Panc1 (cell line): ENCODE data around the gene MFF. TPM values are rescaled to one million over a fixed set of nuclear protein-coding genes. Genes with fewer than 3 reads are reported as not detected.

Experiments
- ATAC-seq: fragments of 200-7000 bp; cut with Tn5 transposase; 2 replicates; pipeline ENCODE4 v1.9.1; 2020; ENCODE audit warnings: mild to moderate bottlenecking, moderate library complexity
- BruUV-seq: library from RNA; stranded (reverse); fragments of 400-500 nt; replicated peaks from 2 replicates; lab custom pipeline; 2021; lab: Mats Ljungman, UMichigan
- CTCF ChIA-PET: fragments of 300-600 bp; sonication (Branson Sonifier 250); formaldehyde crosslinking; loops from one replicate; lab custom pipeline; 2022; ENCODE audit warnings: antibody characterized with exemption; lab: Charles Lee
- POLR2A ChIA-PET: fragments of 300-600 bp; sonication (Branson Sonifier 250); formaldehyde crosslinking; loops from one replicate; lab custom pipeline; 2022; ENCODE audit warnings: antibody characterized with exemption; lab: Charles Lee
- DNase-seq: peaks from one replicate; pipeline ENCODE4 v3.0.0-alpha.2; 2010; ENCODE audit warnings: low read depth, low spot score
- H3K27ac ChIP-seq: 2 replicates; pipeline ENCODE4 v1.5.1; 2011; ENCODE audit warnings: mild to moderate bottlenecking, low read length, inconsistent platforms
- H3K27me3 ChIP-seq: fragments of 200-500 bp; sonication (Bioruptor generic); 2 replicates; pipeline ENCODE4 v1.6.0; 2014; ENCODE audit warnings: low read length, inconsistent platforms; ENCODE audit not compliant: control insufficient read depth, insufficient read depth
- H3K36me3 ChIP-seq: fragments of 200-500 bp; sonication (Bioruptor generic); 2 replicates; pipeline ENCODE4 v1.5.1; 2014; ENCODE audit warnings: inconsistent platforms, mild to moderate bottlenecking, low read length, moderate library complexity; ENCODE audit not compliant: control insufficient read depth, insufficient read depth
- H3K4me1 ChIP-seq: 2 replicates; pipeline ENCODE4 v1.5.1; 2011; ENCODE audit warnings: inconsistent platforms, mild to moderate bottlenecking, low read length, moderate library complexity; ENCODE audit not compliant: control insufficient read depth, insufficient read depth
- H3K4me3 ChIP-seq, 2 experiments: 2 replicates each; pipeline ENCODE4 v1.5.1; 2011 to 2012; ENCODE audit warnings: low read depth in 2 of 2, low read length in 2 of 2, mild to moderate bottlenecking in 2 of 2, inconsistent platforms in 1 of 2, moderate library complexity in 1 of 2
- H3K9me3 ChIP-seq: fragments of 200-500 bp; sonication (Bioruptor generic); 2 replicates; pipeline ENCODE4 v1.5.1; 2014; ENCODE audit warnings: low read depth, mild to moderate bottlenecking, inconsistent platforms, low read length, moderate library complexity; ENCODE audit not compliant: control insufficient read depth, insufficient read depth
- POLR2AphosphoS5 ChIP-seq: IDR thresholded peaks from 2 replicates; pipeline ENCODE4 v1.6.1; 2012; ENCODE audit warnings: mild to moderate bottlenecking, low read depth, low read length, moderate library complexity
- SIN3A ChIP-seq: IDR thresholded peaks from 2 replicates; pipeline ENCODE4 v1.6.1; 2012; ENCODE audit warnings: low read depth, mild to moderate bottlenecking, low read length, moderate library complexity, borderline replicate concordance; ENCODE audit not compliant: insufficient read depth
- TCF7L2 ChIP-seq: IDR thresholded peaks from 2 replicates; pipeline ENCODE4 v1.6.1; 2011; ENCODE audit warnings: mild to moderate bottlenecking, low read depth, low read length, inconsistent platforms
- in situ Hi-C: cut with HindIII; loops from 2 replicates; pipeline ENCODE4 v1.10.0; 2016; ENCODE audit warnings: low sequenced_read_pairs, low pct_unique_long_range_greater_than_20kb
- intact Hi-C: fragments of 100-400 bp; cut with micrococcal nuclease; formaldehyde crosslinking; loops from one replicate; pipeline ENCODE4 v1.10.0; 2022; ENCODE audit not compliant: unreplicated experiment
- total RNA-seq: library from RNA; stranded (reverse); gene quantifications from one replicate; pipeline ENCODE4 v1.2.1, GENCODE V29; 2021; ENCODE audit not compliant: unreplicated experiment
- TF ChIP-seq, protein P1 (sequence below): fragments of 450-650 bp; IDR thresholded peaks from 2 replicates; pipeline ENCODE4 v1.5.1; 2017; ENCODE audit warnings: mild to moderate bottlenecking
- TF ChIP-seq, protein P2 (sequence below), 2 experiments: IDR thresholded peaks; 2 replicates each; pipeline ENCODE4 v1.6.1; 2011 to 2012; ENCODE audit warnings: low read depth in 2 of 2, control low read depth in 1 of 2, low read length in 1 of 2, mild to moderate bottlenecking in 1 of 2, moderate library complexity in 1 of 2; ENCODE audit not compliant: insufficient read depth in 1 of 2

Gene MFF
- total RNA-seq, 1 experiment from 2014 or later, result 60.6 TPM

DNA sequence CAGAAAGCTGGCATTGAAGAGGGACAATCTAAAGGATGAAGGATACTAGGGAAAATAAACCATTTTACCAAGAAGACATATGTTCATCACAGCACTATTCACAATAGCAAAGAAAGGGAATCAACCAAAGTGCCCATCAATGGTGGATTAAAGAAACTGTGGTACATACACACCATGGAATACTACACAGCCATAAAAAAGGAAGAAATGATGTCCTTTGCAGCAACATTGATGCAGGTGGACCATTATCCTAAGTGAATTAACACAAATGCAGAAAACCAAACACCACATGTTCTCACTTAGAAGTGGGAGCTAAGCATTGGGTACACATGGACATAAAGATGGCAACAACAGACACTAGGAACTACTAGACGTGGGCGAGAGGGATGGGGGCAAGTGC lies 7.2 kb upstream of the MFF start:
- in situ Hi-C loops, result no loop called here
- CTCF ChIA-PET, result no interaction called here
- Histone ChIP-seq H3K27me3 (no peaks in the 10 kb centered on the region), H3K27ac (no peak overlapping the region), H3K36me3 (no peaks in the 10 kb centered on the region), H3K4me3 (no peak overlapping the region), H3K9me3 (no peaks in the 10 kb centered on the region; the same call in 1 of the 2 replicates), H3K4me1 (no peaks in the 10 kb centered on the region)
- ATAC-seq (no peak), DNase-seq (no peak)
- intact Hi-C loops, result no loop called here
- TF ChIP-seq, protein P1, sequence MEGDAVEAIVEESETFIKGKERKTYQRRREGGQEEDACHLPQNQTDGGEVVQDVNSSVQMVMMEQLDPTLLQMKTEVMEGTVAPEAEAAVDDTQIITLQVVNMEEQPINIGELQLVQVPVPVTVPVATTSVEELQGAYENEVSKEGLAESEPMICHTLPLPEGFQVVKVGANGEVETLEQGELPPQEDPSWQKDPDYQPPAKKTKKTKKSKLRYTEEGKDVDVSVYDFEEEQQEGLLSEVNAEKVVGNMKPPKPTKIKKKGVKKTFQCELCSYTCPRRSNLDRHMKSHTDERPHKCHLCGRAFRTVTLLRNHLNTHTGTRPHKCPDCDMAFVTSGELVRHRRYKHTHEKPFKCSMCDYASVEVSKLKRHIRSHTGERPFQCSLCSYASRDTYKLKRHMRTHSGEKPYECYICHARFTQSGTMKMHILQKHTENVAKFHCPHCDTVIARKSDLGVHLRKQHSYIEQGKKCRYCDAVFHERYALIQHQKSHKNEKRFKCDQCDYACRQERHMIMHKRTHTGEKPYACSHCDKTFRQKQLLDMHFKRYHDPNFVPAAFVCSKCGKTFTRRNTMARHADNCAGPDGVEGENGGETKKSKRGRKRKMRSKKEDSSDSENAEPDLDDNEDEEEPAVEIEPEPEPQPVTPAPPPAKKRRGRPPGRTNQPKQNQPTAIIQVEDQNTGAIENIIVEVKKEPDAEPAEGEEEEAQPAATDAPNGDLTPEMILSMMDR, result no peak
- TF ChIP-seq, protein P2, sequence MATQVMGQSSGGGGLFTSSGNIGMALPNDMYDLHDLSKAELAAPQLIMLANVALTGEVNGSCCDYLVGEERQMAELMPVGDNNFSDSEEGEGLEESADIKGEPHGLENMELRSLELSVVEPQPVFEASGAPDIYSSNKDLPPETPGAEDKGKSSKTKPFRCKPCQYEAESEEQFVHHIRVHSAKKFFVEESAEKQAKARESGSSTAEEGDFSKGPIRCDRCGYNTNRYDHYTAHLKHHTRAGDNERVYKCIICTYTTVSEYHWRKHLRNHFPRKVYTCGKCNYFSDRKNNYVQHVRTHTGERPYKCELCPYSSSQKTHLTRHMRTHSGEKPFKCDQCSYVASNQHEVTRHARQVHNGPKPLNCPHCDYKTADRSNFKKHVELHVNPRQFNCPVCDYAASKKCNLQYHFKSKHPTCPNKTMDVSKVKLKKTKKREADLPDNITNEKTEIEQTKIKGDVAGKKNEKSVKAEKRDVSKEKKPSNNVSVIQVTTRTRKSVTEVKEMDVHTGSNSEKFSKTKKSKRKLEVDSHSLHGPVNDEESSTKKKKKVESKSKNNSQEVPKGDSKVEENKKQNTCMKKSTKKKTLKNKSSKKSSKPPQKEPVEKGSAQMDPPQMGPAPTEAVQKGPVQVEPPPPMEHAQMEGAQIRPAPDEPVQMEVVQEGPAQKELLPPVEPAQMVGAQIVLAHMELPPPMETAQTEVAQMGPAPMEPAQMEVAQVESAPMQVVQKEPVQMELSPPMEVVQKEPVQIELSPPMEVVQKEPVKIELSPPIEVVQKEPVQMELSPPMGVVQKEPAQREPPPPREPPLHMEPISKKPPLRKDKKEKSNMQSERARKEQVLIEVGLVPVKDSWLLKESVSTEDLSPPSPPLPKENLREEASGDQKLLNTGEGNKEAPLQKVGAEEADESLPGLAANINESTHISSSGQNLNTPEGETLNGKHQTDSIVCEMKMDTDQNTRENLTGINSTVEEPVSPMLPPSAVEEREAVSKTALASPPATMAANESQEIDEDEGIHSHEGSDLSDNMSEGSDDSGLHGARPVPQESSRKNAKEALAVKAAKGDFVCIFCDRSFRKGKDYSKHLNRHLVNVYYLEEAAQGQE (IDR thresholded peaks at IDR 0.05; ENCODE audit: insufficient read depth in 1 of 2, low read depth in 2 of 2, low read length in 1 of 2), result no peak
- TF ChIP-seq TCF7L2 (no peak), SIN3A (no peak), POLR2AphosphoS5 (no peak)
- BruUV-seq, result no TSS peak
- POLR2A ChIA-PET, result no interaction called here

DNA sequence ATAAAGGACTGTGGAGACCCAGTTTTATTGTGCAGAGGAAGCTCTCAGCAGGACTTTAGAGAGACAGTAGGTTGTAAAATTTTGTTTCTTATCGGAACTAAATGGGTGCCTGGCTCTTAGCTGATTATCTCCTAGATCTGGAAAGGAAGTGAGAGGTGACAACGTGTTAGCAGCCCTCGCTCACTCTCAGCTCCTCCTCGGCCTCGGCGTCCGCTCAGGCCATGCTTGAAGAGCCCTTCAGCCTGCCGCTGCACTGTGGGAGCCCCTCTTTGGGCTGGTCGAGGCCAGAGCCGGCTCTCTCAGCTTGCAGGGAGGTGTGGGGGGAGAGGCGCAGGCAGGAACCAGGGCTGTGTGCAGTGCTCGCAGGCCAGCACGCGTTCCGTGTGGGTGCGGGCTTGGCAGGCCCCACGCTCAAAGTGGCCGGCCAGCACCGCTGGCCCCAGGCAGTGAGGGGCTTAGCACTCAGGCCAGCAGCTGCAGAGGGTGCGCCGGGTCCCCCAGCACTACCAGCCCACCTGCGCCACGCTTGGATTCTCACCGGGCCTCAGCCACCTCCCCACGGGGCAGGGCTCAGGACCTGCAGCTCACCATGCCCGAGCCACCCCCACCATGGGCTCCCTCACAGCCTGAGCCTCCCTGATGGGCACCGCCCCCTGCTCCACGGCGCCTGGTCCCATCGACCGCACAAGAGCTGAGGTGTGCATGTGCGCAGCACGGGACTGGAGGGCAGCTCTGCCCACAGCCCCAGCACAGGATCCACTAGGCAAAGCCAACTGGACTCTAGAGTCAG lies 4.6 kb upstream of the MFF start:
- Histone ChIP-seq H3K4me3 (no peak overlapping the region), H3K9me3 (no peaks in the 10 kb centered on the region; the same call in 1 of the 2 replicates), H3K27me3 (no peaks in the 10 kb centered on the region), H3K27ac (no peak overlapping the region), H3K4me1 (0 out of 2 replicates have a peak, but pooled peaks cover 5% of the 10 kb centered on the region), H3K36me3 (peaks cover 2% of the 10 kb centered on the region; the same call in 1 of the 2 replicates)
- no peak for ATAC-seq
- no TSS peak for BruUV-seq
- no peak for DNase-seq
- CTCF ChIA-PET, result no interaction called here
- in situ Hi-C loops, result no loop called here
- POLR2A ChIA-PET, result no interaction called here
- TF ChIP-seq, protein P2 (IDR thresholded peaks at IDR 0.05; ENCODE audit: insufficient read depth in 1 of 2, low read depth in 2 of 2, low read length in 1 of 2), result no peak
- TF ChIP-seq SIN3A (no peak), TCF7L2 (no peak), POLR2AphosphoS5 (no peak)
- TF ChIP-seq, protein P1, result no peak
- intact Hi-C loops, result no loop called here
